Esophagus muscularis mucosa (tissue), 3 donors: ENCODE results near the gene AKAP13.
A peak's percentile ranks its signal among the peaks of the same experiment; 100 is the strongest.

Source experiments
- POLR2A ChIP-seq: fragments of 450-650 bp; IDR thresholded peaks from one replicate; pipeline ENCODE4 v1.6.1; 2017; ENCODE audit warnings: antibody characterized with exemption, moderate library complexity, mild to moderate bottlenecking, low read depth
- POLR2AphosphoS5 ChIP-seq, 2 donors: sonication (generic); formaldehyde crosslinking; IDR thresholded peaks; one replicate each; pipeline ENCODE4 v1.6.1; 2017; ENCODE audit warnings: antibody characterized with exemption in 2 of 2
- TF ChIP-seq, protein P1 (sequence below), 3 experiments: fragments of 200-600 bp in 2 of 3; fragments of 450-650 bp in 1 of 3; sonication (generic) in 2 of 3; IDR thresholded peaks; one replicate each; pipeline ENCODE4 v1.5.1; 2017 to 2019; ENCODE audit warnings: antibody characterized with exemption in 3 of 3, mild to moderate bottlenecking in 2 of 3, moderate library complexity in 1 of 3

DNA sequence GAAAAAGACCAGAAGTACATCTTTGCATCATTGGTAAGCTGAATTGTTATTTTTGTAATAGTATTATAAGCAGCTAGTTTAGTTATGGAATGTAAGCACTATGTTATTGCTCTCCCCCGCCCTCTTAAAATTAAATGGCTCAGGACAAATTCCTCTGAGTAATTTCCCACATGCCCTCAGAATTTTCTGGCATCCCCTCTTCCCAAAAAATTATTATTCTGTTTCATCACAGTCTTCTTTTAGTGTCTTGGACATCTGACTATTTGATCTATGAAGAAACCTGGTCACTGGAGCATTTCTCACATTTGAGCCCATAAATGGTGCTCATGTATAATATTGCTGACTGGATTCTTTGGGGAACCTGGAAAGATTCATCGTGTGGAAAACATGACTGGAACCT is 346.1 kb downstream of the AKAP13 start:
- TF ChIP-seq, protein P1, sequence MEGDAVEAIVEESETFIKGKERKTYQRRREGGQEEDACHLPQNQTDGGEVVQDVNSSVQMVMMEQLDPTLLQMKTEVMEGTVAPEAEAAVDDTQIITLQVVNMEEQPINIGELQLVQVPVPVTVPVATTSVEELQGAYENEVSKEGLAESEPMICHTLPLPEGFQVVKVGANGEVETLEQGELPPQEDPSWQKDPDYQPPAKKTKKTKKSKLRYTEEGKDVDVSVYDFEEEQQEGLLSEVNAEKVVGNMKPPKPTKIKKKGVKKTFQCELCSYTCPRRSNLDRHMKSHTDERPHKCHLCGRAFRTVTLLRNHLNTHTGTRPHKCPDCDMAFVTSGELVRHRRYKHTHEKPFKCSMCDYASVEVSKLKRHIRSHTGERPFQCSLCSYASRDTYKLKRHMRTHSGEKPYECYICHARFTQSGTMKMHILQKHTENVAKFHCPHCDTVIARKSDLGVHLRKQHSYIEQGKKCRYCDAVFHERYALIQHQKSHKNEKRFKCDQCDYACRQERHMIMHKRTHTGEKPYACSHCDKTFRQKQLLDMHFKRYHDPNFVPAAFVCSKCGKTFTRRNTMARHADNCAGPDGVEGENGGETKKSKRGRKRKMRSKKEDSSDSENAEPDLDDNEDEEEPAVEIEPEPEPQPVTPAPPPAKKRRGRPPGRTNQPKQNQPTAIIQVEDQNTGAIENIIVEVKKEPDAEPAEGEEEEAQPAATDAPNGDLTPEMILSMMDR (IDR thresholded peaks at IDR 0.05), result no peak
- TF ChIP-seq POLR2AphosphoS5 (IDR thresholded peaks at IDR 0.05) (peak in 1 of 2 donors; percentile 51), POLR2A (no peak)
